HG02642 (cell line): ENCODE results near the gene PNRC1.
"Not testable (repeated sequence)": the region's sequence is repeated elsewhere in the genome, so short reads cannot be mapped to it uniquely, and the experiment has no call there.

Experiments used
- ATAC-seq: cut with Tn5 transposase; IDR thresholded peaks from one replicate; pipeline ENCODE4 v1.9.1; 2021; ENCODE audit warnings: mild to moderate bottlenecking; ENCODE audit not compliant: unreplicated experiment, poor library complexity

PNRC1 gene

DNA sequence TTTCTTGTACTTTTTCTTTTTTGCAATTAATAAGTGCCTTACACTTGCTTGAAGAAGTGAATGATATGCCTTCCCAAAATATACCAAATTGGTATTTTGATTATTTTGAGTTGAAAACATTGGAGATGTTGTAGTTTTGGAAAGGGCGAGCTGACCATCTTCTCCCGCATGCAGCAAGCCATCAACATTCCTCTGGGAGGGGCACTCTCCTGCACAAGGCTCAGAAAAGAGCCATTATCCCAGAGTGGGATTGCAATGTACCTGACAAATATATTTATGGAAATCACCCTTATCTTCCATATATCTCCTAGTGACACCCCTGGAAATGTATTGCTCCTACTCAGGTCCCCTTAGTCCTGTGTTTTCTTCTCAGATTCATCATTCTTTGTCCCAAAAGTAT is 22.8 kb upstream of the PNRC1 start:
- ATAC-seq: no peak

GRCh38 chr6:89058627-89059026 is 21.9 kb upstream of the PNRC1 start:
- ATAC-seq: no peak

DNA sequence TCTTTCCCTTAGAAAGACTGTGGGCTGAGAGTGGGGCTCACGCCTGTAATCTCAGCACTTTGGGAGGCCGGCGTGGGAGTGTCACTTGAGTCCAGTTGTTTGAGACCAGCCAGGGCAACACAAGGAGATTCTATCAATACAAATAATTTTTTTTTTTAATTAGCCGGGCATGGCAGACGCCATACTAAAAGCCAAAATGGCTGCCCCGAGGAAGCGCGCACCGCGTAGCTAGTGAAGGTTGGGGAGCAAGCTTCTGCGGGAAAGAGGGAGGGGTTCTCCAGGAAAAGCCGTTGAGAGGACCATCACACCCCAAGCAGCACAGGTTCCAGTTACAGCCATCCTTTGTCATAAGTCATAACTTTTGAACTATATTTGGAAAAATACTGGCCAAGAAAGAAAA is 21.3 kb upstream of the PNRC1 start:
- ATAC-seq: no peak

DNA sequence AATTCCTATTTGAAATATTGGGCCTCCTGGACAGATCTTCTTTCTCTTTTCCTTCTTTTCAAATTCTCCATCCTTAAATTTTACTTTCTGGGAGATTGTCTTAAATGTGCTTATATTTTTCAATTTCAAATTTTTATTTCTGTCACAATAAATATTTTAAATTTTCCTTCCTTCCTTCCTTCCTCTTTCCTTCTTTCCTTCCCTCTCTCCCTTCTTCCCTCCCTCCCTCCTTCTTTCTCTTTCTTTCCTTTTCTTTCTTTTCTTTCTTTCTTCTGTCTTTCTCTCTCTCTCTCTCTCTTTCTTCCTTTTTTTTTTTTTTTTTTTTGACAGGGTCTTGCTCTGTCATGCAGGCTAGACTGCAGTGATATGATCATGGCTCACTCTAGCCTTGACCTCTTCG is 16.7 kb upstream of the PNRC1 start:
- ATAC-seq: no peak

DNA sequence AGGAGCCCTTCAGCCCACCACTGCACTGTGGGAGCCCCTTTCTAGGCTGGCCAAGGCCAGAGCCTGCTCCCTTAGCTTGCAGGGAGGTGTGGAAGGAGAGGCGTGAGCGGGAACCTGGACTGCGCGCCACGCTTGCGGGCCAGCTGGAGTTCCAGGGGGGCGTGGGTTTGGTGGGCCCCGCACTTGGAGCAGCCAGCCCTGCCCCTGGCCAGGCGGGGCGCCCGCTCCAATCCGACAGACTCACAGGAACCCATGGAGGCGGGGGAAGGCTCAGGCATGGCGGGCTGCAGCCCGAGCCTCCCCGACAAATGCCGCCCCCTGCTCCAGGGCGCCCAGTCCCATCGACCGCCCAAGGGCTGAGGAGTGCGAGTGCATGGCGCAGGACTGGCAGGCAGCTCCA is 15.6 kb upstream of the PNRC1 start:
- not testable (repeated sequence) for ATAC-seq

- ATAC-seq: not testable (repeated sequence)
Measured at GRCh38 chr6:89066121-89066520, 14.4 kb upstream of the PNRC1 start.

DNA sequence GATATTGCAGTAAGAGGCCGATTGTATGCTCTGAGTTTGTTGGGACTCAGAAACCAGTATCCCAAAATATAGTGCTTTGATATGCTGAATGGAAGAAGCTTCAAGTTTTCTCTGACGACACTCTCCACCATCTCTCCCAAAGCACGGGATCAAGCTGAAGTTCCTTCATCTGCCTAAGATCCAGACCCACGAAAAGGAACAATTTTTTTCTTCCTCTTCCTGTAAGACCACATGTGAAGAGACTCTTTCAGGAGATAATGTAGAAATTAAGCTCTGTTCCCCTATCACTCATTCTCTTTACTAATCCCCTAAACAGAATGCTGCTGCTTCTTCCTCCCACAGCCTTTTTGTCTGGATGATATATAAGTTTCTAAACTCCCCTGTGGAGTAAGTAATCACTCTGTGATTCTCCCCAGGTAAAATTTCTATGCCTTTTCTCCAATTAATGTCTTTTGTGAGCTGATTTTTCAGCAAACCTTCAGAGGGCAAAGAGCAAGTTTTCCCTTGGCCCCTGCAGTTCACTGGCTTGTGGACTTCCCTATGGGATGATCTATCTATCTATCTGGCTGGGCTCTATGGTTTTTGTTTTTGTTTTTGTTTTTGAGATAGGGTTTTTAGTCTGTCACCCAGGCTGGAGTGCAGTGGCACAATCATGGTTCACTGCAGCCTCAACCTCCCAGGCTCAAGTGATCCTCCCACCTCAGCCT is 13.5 kb upstream of the PNRC1 start:
- ATAC-seq: no peak

DNA sequence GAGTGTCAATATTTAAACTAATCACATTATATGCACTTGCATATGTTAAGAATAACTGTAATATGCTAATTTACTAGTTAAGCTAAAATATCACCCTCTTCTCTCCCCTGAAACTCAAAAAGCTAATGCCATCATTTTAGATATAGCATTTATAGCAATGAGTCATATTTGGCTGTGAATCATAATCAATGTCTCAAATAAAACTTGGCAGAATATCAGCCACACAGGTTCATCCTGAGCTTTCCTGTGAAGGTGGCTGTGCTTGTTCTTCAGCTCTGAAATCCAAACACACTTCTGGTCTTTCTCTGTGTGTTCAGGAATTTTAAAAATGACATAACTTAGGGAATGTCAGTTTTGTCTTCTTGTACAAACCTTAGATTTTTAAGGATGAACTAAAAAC is 12.8 kb upstream of the PNRC1 start:
- no peak for ATAC-seq

- no peak for ATAC-seq
Measured at GRCh38 chr6:89068695-89069094, 11.9 kb upstream of the PNRC1 start.

DNA sequence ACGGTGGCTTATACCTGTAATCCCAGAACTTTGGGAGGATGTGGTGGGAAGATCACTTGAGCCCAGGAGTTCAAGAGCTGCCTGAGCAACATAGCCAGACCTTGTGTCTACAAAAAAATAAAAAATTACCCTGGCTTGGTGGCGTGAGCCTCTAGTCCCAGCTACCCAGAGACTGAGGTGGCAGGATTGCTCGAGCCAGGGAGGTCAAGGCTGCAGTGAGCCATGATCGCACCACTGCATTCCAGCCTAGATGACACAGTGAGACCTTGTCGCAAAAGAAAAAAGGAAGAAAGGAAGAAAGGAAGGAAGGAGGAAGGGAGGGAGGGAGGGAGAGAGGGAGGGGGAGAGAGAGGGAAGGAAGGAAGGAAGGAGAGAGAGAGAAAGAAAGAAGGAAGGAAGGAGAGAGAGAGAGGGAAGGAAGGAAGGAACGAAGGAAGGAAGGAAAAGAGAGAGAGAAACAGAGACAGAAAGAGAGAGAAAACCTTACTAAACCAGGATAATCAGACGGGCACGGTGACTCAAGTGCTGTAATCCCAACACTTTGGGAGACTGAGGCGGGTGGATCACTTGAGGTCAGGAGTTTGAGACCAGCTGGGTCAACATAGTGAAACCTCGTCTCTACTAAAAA is 10.9 kb upstream of the PNRC1 start:
- no peak for ATAC-seq

GRCh38 chr6:89071036-89071435 is 9.5 kb upstream of the PNRC1 start:
- ATAC-seq: no peak

DNA sequence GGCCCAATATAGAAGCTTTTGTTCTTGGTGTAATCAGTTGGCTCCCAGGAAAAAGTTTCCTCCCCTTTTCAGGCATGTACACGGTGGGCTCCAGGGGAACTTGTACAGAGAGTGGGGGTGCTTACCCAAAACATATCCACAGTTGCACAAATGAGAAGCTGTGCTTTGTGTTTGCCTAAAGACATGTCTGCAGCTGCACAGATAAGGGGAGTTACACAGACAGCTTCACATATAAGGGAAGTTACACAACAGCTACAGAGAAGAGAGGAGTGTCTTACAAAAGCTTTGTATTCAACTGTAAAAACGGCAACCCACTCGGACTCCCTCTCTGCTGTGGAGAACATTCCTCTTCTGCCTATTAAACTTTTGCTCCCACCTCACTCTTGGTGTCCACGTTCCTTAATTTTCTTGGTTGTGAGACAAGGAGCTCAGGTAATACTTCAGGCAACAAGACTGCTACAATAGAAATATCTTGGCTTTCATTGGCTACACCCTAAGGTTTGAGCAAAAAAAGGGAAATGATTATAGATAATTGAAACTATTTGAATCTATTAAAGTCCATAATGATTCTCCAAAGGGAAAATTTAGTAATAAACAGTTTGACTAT is 7.4 kb upstream of the PNRC1 start:
- no peak for ATAC-seq

DNA sequence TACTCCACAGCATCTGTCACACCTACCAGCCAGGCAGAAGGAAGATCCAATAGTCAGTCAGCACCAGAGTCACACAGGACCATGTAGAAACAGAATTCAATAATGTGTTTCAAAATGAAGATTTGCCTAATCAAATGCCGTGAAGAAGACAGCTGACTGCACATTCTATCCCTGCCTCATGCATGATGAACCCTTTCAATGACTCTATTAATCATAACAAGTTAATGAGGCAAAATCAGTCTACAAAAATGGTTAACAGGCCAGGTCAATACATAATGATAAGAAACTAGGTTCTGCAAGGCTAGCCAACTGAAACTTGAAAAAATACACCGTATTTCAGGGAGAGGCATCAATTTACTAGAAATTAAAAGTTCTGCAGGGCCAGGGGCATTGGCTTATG is 6.7 kb upstream of the PNRC1 start:
- no peak for ATAC-seq

GRCh38 chr6:89079511-89080234 is 878 bp upstream of the PNRC1 start:
- ATAC-seq: no peak

GRCh38 chr6:89081129-89081422 is 525 bp downstream of the PNRC1 start:
- ATAC-seq: peak; percentile 20

GRCh38 chr6:89081423-89082322 is 1.1 kb downstream of the PNRC1 start:
- ATAC-seq: peak; percentile 62

GRCh38 chr6:89082486-89082891 is 1.9 kb downstream of the PNRC1 start:
- ATAC-seq: no peak

GRCh38 chr6:89084542-89084941 is 4.0 kb downstream of the PNRC1 start:
- ATAC-seq: no peak

DNA sequence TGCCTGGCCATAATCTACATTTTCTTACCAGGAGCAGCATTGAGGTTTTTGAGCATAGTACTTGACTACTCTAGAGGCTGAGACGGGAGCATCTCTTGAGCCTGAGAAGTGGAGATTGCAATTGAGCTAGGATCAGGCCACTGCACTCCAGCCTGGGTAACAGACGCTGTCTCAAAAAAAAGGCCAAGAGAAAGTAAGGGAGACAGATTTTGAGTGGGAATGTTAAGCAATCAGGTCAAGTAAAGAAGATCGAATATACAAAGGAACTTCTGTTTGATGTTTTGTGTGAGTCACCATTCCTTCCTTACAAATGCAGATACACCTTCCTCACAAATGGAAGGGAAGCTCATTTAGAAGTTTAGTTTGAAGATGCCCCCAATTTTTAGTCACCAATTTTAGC is 4.4 kb downstream of the PNRC1 start:
- no peak for ATAC-seq

DNA sequence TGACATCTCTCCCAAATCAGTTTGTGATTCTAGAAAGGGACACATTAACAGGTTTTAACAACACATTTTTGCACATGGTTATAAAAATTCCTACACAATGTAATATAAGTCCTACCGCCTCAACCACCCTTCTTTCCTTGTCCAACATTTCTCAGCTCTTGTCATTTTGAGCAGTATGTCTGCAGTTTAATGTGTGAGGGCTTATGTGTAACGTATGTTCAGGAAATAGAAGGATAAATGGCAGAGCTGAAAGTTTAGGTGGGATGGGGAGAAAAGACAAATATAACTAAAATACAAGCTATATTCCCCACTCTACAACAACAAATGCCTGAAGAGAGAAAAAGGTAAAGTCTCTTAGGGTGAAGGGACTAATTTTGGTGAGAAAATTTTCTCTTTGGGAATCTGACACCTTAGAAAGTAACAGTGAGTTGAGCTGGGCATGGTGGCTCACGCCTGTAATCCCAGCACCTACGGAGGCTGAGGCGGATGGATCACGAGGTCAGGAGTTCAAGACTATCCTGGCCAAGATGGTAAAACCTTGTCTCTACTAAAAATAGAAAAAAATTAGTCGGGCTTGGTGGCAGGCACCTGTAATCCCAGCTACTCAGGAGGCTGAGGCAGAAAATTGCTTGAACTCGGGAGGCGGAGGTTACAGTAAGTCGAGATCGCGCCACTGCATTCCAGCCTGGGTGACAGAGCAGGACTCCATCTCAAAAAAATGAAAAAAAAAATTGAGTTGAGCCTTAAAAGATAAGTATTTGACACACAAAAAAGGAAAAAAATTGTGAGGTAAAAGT is 5.1 kb downstream of the PNRC1 start:
- ATAC-seq: no peak
